ENCODE measurements around the gene NLGN1. TPM values are rescaled to one million over a fixed set of nuclear protein-coding genes. Genes with fewer than 3 reads are reported as not detected.

Gene NLGN1
- total RNA-seq, 2 donors from 2014 or later = not detected

GRCh38 chr3:173617490-173617889 lies 219.9 kb downstream of the NLGN1 start:
- Mint-ChIP-seq H3K36me3 (ENCODE audit: low read depth) (no peaks in the 10 kb centered on the region), H3K27ac (no peak overlapping the region), H3K9me3 (peaks cover 16% of the 10 kb centered on the region), H3K4me3 (no peak overlapping the region), H3K27me3 (no peaks in the 10 kb centered on the region), H3K4me1 (no peaks in the 10 kb centered on the region)
- ATAC-seq (replicated peaks) = no peak

GRCh38 chr3:173618148-173618547 lies 220.6 kb downstream of the NLGN1 start:
- Mint-ChIP-seq H3K9me3 (peaks cover 17% of the 10 kb centered on the region), H3K27ac (no peak overlapping the region), H3K36me3 (ENCODE audit: low read depth) (no peaks in the 10 kb centered on the region), H3K27me3 (no peaks in the 10 kb centered on the region), H3K4me1 (no peaks in the 10 kb centered on the region), H3K4me3 (no peak overlapping the region)
- no peak for ATAC-seq (replicated peaks)

- Mint-ChIP-seq H3K9me3 (peaks cover 21% of the 10 kb centered on the region), H3K4me1 (no peaks in the 10 kb centered on the region), H3K27me3 (no peaks in the 10 kb centered on the region), H3K4me3 (no peak overlapping the region), H3K27ac (no peak overlapping the region), H3K36me3 (ENCODE audit: low read depth) (no peaks in the 10 kb centered on the region)
- ATAC-seq (replicated peaks) = no peak
Measured at GRCh38 chr3:173618703-173619102, 221.2 kb downstream of the NLGN1 start.

GRCh38 chr3:173622166-173622565 lies 224.6 kb downstream of the NLGN1 start:
- no peaks in the 10 kb centered on the region for H3K36me3 Mint-ChIP-seq (ENCODE audit: low read depth)
- no peak overlapping the region for H3K27ac Mint-ChIP-seq
- H3K4me1 Mint-ChIP-seq = no peaks in the 10 kb centered on the region
- H3K9me3 Mint-ChIP-seq = peaks cover 11% of the 10 kb centered on the region
- H3K27me3 Mint-ChIP-seq = no peaks in the 10 kb centered on the region
- H3K4me3 Mint-ChIP-seq = no peak overlapping the region
- no peak for ATAC-seq (replicated peaks)

- no peak for ATAC-seq (replicated peaks)
- Mint-ChIP-seq H3K4me3 (no peak overlapping the region), H3K27me3 (no peaks in the 10 kb centered on the region), H3K27ac (no peak overlapping the region), H3K36me3 (ENCODE audit: low read depth) (no peaks in the 10 kb centered on the region), H3K4me1 (no peaks in the 10 kb centered on the region), H3K9me3 (peaks cover 12% of the 10 kb centered on the region)
Measured at GRCh38 chr3:173624086-173624485, 226.5 kb downstream of the NLGN1 start.

- Mint-ChIP-seq H3K36me3 (ENCODE audit: low read depth) (no peaks in the 10 kb centered on the region), H3K9me3 (peaks cover 4% of the 10 kb centered on the region), H3K27ac (no peak overlapping the region), H3K27me3 (no peaks in the 10 kb centered on the region), H3K4me1 (no peaks in the 10 kb centered on the region), H3K4me3 (no peak overlapping the region)
- ATAC-seq (replicated peaks) = no peak
Measured at GRCh38 chr3:173630849-173631248, 233.3 kb downstream of the NLGN1 start.

- no peak overlapping the region for H3K4me3 Mint-ChIP-seq
- no peaks in the 10 kb centered on the region for H3K4me1 Mint-ChIP-seq
- H3K9me3 Mint-ChIP-seq = no peaks in the 10 kb centered on the region
- no peaks in the 10 kb centered on the region for H3K27me3 Mint-ChIP-seq
- H3K36me3 Mint-ChIP-seq (ENCODE audit: low read depth) = no peaks in the 10 kb centered on the region
- ATAC-seq (replicated peaks) = no peak
- no peak overlapping the region for H3K27ac Mint-ChIP-seq
Measured at GRCh38 chr3:173632945-173633344, 235.4 kb downstream of the NLGN1 start.

- Mint-ChIP-seq H3K27me3 (no peaks in the 10 kb centered on the region), H3K9me3 (peaks cover 4% of the 10 kb centered on the region)
Measured at GRCh38 chr3:173635826-173636225, 238.3 kb downstream of the NLGN1 start.

GRCh38 chr3:173639098-173639497 lies 241.6 kb downstream of the NLGN1 start:
- Mint-ChIP-seq H3K9me3 (peaks cover 8% of the 10 kb centered on the region), H3K27ac (no peak overlapping the region), H3K36me3 (ENCODE audit: low read depth) (no peaks in the 10 kb centered on the region), H3K4me1 (no peaks in the 10 kb centered on the region), H3K4me3 (no peak overlapping the region), H3K27me3 (no peaks in the 10 kb centered on the region)
- ATAC-seq (replicated peaks) = no peak

More at GRCh38 chr3:173635826-173636225, 238.3 kb downstream of the NLGN1 start:
- ATAC-seq (replicated peaks) = no peak
- H3K27ac Mint-ChIP-seq = no peak overlapping the region
- H3K4me1 Mint-ChIP-seq = no peaks in the 10 kb centered on the region
- H3K36me3 Mint-ChIP-seq (ENCODE audit: low read depth) = no peaks in the 10 kb centered on the region
- H3K4me3 Mint-ChIP-seq = no peak overlapping the region

GRCh38 chr3:173641696-173642095 lies 244.2 kb downstream of the NLGN1 start:
- no peaks in the 10 kb centered on the region for H3K36me3 Mint-ChIP-seq (ENCODE audit: low read depth)
- H3K4me1 Mint-ChIP-seq = no peaks in the 10 kb centered on the region
- peaks cover 8% of the 10 kb centered on the region for H3K9me3 Mint-ChIP-seq

GRCh38 chr3:173644086-173645082 lies 246.8 kb downstream of the NLGN1 start:
- H3K36me3 Mint-ChIP-seq (ENCODE audit: low read depth) = no peaks in the 10 kb centered on the region
- no peaks in the 10 kb centered on the region for H3K27me3 Mint-ChIP-seq
- H3K4me3 Mint-ChIP-seq = no peak overlapping the region
- no peak overlapping the region for H3K27ac Mint-ChIP-seq
- no peak for ATAC-seq (replicated peaks)
- peaks cover 8% of the 10 kb centered on the region for H3K9me3 Mint-ChIP-seq
- H3K4me1 Mint-ChIP-seq = no peaks in the 10 kb centered on the region

More at GRCh38 chr3:173641696-173642095, 244.2 kb downstream of the NLGN1 start:
- Mint-ChIP-seq H3K27me3 (no peaks in the 10 kb centered on the region), H3K27ac (no peak overlapping the region), H3K4me3 (no peak overlapping the region)
- no peak for ATAC-seq (replicated peaks)

GRCh38 chr3:173650596-173650995 lies 253.1 kb downstream of the NLGN1 start:
- no peak overlapping the region for H3K4me3 Mint-ChIP-seq
- no peak for ATAC-seq (replicated peaks)
- H3K9me3 Mint-ChIP-seq = peaks cover 6% of the 10 kb centered on the region
- H3K4me1 Mint-ChIP-seq = no peaks in the 10 kb centered on the region
- H3K27ac Mint-ChIP-seq = no peak overlapping the region
- H3K27me3 Mint-ChIP-seq = no peaks in the 10 kb centered on the region
- no peaks in the 10 kb centered on the region for H3K36me3 Mint-ChIP-seq (ENCODE audit: low read depth)

GRCh38 chr3:173652093-173652492 lies 254.5 kb downstream of the NLGN1 start:
- Mint-ChIP-seq H3K9me3 (peaks cover 6% of the 10 kb centered on the region), H3K36me3 (ENCODE audit: low read depth) (no peaks in the 10 kb centered on the region), H3K27ac (no peak overlapping the region), H3K4me1 (no peaks in the 10 kb centered on the region), H3K27me3 (no peaks in the 10 kb centered on the region), H3K4me3 (no peak overlapping the region)
- no peak for ATAC-seq (replicated peaks)

GRCh38 chr3:173653781-173654180 lies 256.2 kb downstream of the NLGN1 start:
- H3K27ac Mint-ChIP-seq = no peak overlapping the region
- H3K4me3 Mint-ChIP-seq = no peak overlapping the region
- no peaks in the 10 kb centered on the region for H3K27me3 Mint-ChIP-seq
- H3K9me3 Mint-ChIP-seq = peaks cover 6% of the 10 kb centered on the region
- H3K36me3 Mint-ChIP-seq (ENCODE audit: low read depth) = no peaks in the 10 kb centered on the region
- no peak for ATAC-seq (replicated peaks)
- no peaks in the 10 kb centered on the region for H3K4me1 Mint-ChIP-seq

GRCh38 chr3:173659972-173660371 lies 262.4 kb downstream of the NLGN1 start:
- Mint-ChIP-seq H3K4me3 (no peak overlapping the region), H3K4me1 (no peaks in the 10 kb centered on the region), H3K27me3 (no peaks in the 10 kb centered on the region), H3K27ac (no peak overlapping the region), H3K36me3 (ENCODE audit: low read depth) (no peaks in the 10 kb centered on the region), H3K9me3 (no peaks in the 10 kb centered on the region)
- ATAC-seq (replicated peaks) = no peak

Measured in activated T-helper 17 cell treated with anti-CD3 and anti-CD28 coated beads, Interleukin-2, amount 50 U/mL, for 72 hours (primary cell).